PC-9 (cell line): ENCODE measurements around the gene SCNN1B. TPM values are rescaled to one million over a fixed set of nuclear protein-coding genes. Genes with fewer than 3 reads are reported as not detected.

Source experiments
- BruUV-seq: library from RNA; stranded (reverse); fragments of 400-500 nt; replicated peaks from 2 replicates; lab custom pipeline; 2021; lab: Mats Ljungman, UMichigan
- CTCF ChIA-PET: fragments of 300-600 bp; sonication (Branson Sonifier 250); formaldehyde crosslinking; loops from one replicate; lab custom pipeline; 2022; ENCODE audit warnings: antibody characterized with exemption; lab: Charles Lee
- POLR2A ChIA-PET: fragments of 300-600 bp; sonication (Branson Sonifier 250); formaldehyde crosslinking; loops from one replicate; lab custom pipeline; 2022; ENCODE audit warnings: antibody characterized with exemption; ENCODE audit not compliant: unreplicated experiment; lab: Charles Lee
- DNase-seq, 2 experiments: peaks; one replicate each; pipeline versions ENCODE4 v3.0.0 to v3.0.0-alpha.2; 2015 to 2022; ENCODE audit warnings: mixed read lengths in 1 of 2
- H2AFZ ChIP-seq: fragments of 200-600 bp; sonication (generic); 2 replicates; pipeline ENCODE4 v1.8.1; 2017; ENCODE audit warnings: antibody characterized with exemption
- H3F3A ChIP-seq: fragments of 200-600 bp; sonication (generic); 2 replicates; pipeline ENCODE4 v1.8.1; 2017; ENCODE audit warnings: antibody characterized with exemption, mild to moderate bottlenecking, low read depth; ENCODE audit not compliant: insufficient read depth
- H3K27ac ChIP-seq: fragments of 200-600 bp; sonication (generic); 2 replicates; pipeline ENCODE4 v1.6.1; 2016; ENCODE audit warnings: mixed run types
- H3K27me3 ChIP-seq: fragments of 200-600 bp; sonication (generic); 2 replicates; pipeline ENCODE4 v1.6.1; 2016; ENCODE audit warnings: low read depth, mixed run types; ENCODE audit not compliant: insufficient read depth
- H3K36me3 ChIP-seq: fragments of 200-600 bp; sonication (generic); 2 replicates; pipeline ENCODE4 v1.6.1; 2016; ENCODE audit warnings: low read depth, mixed run types
- H3K4me1 ChIP-seq: fragments of 200-600 bp; sonication (generic); replicated peaks from 2 replicates; pipeline ENCODE4 v1.6.1; 2016; ENCODE audit warnings: mixed run types; ENCODE audit not compliant: insufficient read depth
- H3K4me2 ChIP-seq: fragments of 200-600 bp; sonication (generic); 2 replicates; pipeline ENCODE4 v1.6.1; 2017; ENCODE audit warnings: mixed run types
- H3K4me3 ChIP-seq: fragments of 200-600 bp; sonication (generic); 2 replicates; pipeline ENCODE4 v1.6.1; 2016; ENCODE audit warnings: mixed run types
- H3K79me2 ChIP-seq: fragments of 200-600 bp; sonication (generic); 2 replicates; pipeline ENCODE4 v1.6.1; 2017; ENCODE audit warnings: low read depth, mixed run types
- H3K9me2 ChIP-seq: fragments of 200-600 bp; sonication (generic); 2 replicates; pipeline ENCODE4 v1.8.1; 2017; ENCODE audit warnings: mild to moderate bottlenecking; ENCODE audit not compliant: insufficient read depth
- H3K9me3 ChIP-seq: fragments of 200-600 bp; sonication (generic); 2 replicates; pipeline ENCODE4 v1.8.1; 2016; ENCODE audit warnings: low read depth; ENCODE audit not compliant: insufficient read depth
- H4K20me1 ChIP-seq: fragments of 200-600 bp; sonication (generic); 2 replicates; pipeline ENCODE4 v1.8.1; 2017; ENCODE audit not compliant: insufficient read depth
- EZH2 ChIP-seq: fragments of 200-600 bp; sonication (generic); IDR thresholded peaks from 2 replicates; pipeline ENCODE4 v1.8.0; 2017; ENCODE audit warnings: antibody characterized with exemption, low read depth
- intact Hi-C: fragments of 100-400 bp; cut with micrococcal nuclease; formaldehyde crosslinking; loops from one replicate; pipeline ENCODE4 v1.10.0; 2022; ENCODE audit not compliant: unreplicated experiment
- total RNA-seq: library from RNA; stranded (reverse); gene quantifications from 2 replicates; pipeline ENCODE4 v1.2.3, GENCODE V29; 2021
- TF ChIP-seq, protein P1 (sequence below): fragments of 200-600 bp; sonication (generic); conservative IDR thresholded peaks from 2 replicates; pipeline ENCODE4 v1.6.1; 2017; ENCODE audit warnings: mixed run types, antibody characterized with exemption, mild to moderate bottlenecking, moderate library complexity

SCNN1B gene
- total RNA-seq, 1 experiment from 2014 or later = 0.57 TPM

DNA sequence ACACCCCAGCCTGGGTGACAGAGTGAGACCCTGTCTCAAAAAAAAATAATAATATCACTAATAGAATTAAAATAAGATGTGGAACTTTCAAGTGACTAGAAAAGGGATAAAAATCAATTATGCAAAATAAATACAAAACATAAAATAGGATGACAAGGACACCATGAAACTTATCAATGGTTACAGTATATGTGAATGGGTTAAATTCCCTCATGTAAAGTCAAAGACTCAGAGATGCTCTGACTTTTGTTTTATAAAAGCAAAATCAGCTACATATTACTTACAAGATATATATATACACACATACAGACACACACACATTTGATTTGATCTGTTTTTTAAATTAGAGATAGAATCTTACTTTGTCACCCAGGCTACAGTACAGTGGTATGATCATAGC, 33.5 kb upstream of the SCNN1B start:
- Histone ChIP-seq H3K27ac (no peak overlapping the region), H3K4me3 (no peak overlapping the region), H3K4me1 (peaks cover 24% of the 10 kb centered on the region), H3K79me2 (no peaks in the 10 kb centered on the region), H4K20me1 (no peaks in the 10 kb centered on the region), H2AFZ (no peak overlapping the region), H3K4me2 (no peak overlapping the region), H3K9me3 (no peaks in the 10 kb centered on the region), H3K9me2 (no peaks in the 10 kb centered on the region), H3K27me3 (no peaks in the 10 kb centered on the region), H3F3A (peaks cover 12% of the 10 kb centered on the region; the same call in 1 of the 2 replicates), H3K36me3 (no peaks in the 10 kb centered on the region)
- ChIA-PET POLR2A (no interaction called here), CTCF (no interaction called here)
- no TSS peak for BruUV-seq
- intact Hi-C loops = no loop called here
- DNase-seq = no peak
- TF ChIP-seq EZH2 = no peak
- TF ChIP-seq, protein P1, sequence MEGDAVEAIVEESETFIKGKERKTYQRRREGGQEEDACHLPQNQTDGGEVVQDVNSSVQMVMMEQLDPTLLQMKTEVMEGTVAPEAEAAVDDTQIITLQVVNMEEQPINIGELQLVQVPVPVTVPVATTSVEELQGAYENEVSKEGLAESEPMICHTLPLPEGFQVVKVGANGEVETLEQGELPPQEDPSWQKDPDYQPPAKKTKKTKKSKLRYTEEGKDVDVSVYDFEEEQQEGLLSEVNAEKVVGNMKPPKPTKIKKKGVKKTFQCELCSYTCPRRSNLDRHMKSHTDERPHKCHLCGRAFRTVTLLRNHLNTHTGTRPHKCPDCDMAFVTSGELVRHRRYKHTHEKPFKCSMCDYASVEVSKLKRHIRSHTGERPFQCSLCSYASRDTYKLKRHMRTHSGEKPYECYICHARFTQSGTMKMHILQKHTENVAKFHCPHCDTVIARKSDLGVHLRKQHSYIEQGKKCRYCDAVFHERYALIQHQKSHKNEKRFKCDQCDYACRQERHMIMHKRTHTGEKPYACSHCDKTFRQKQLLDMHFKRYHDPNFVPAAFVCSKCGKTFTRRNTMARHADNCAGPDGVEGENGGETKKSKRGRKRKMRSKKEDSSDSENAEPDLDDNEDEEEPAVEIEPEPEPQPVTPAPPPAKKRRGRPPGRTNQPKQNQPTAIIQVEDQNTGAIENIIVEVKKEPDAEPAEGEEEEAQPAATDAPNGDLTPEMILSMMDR = no peak

DNA sequence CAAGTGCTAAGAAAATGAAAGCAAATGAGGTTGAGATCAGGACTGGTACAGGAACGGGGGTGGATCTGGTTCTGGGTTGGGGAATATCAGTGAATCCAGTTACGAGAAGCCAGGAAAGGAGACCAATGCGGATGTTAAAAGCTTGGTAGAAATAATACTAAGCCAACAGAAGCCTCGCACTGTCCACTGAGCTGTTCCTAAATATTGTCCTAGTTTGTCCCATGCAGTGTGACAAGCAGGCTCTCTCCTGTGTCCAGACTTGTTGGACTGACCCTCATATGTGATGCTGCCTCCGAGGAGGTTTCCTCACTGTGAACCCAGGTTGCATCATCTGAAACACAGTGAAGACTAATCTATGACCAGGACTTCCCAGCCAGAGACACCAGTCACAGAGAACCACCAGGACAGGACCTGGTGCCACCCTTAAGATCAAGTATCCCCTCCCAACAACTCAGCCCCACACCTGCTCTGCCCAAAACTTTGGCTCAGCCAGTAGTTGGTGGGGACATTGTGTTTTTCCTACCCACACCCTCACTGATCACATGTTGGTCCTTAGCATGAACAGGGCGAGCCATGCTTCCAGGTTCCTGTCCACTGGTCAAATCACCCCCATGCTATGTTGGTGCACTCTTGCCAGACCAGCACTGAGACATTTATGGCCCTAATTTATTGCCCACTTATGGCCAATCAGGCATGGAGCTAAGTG, 32.7 kb upstream of the SCNN1B start:
- H3K4me3 ChIP-seq = no peak overlapping the region
- H3K9me2 ChIP-seq = no peaks in the 10 kb centered on the region
- peak overlapping the region; percentile 12; the same call in 1 of the 2 replicates for H3K4me2 ChIP-seq
- intact Hi-C loops = no loop called here
- no peak for TF ChIP-seq EZH2
- TF ChIP-seq, protein P1 = no peak
- 0 out of 2 replicates have a peak overlapping the region, but pooled peaks have one; percentile 11 for H3K27ac ChIP-seq
- peaks cover 28% of the 10 kb centered on the region for H3K4me1 ChIP-seq
- H3K79me2 ChIP-seq = no peaks in the 10 kb centered on the region
- BruUV-seq = no TSS peak
- ChIA-PET CTCF (no interaction called here), POLR2A (no interaction called here)
- H3F3A ChIP-seq = peaks cover 12% of the 10 kb centered on the region; the same call in 1 of the 2 replicates
- no peak for DNase-seq
- H4K20me1 ChIP-seq = no peaks in the 10 kb centered on the region
- H3K27me3 ChIP-seq = no peaks in the 10 kb centered on the region
- H3K9me3 ChIP-seq = no peaks in the 10 kb centered on the region
- H3K36me3 ChIP-seq = no peaks in the 10 kb centered on the region
- peak overlapping the region; percentile 70 for H2AFZ ChIP-seq

DNA sequence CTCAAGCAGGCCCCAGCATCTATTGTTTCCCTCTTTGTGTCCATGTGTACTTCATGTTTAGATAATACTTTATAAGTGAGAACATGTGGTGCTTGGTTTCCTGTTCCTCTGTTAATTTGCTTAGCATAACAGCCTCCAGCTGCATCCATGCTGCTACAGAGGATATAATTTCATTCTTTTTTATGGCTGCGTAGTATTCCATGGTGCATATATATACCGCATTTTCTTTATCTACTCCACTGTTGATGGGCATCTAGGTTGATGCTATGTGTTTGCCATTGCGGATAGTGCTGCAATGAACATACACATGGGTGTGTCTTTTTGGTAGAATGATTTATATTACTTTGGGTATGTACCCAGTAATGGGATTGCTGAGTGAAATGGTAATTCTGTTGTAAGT, 31.4 kb upstream of the SCNN1B start:
- intact Hi-C loops = no loop called here

More for the DNA sequence above, 31.4 kb upstream of the SCNN1B start:
- Histone ChIP-seq H3K79me2 (no peaks in the 10 kb centered on the region), H2AFZ (no peak overlapping the region), H3K36me3 (no peaks in the 10 kb centered on the region), H3K9me2 (no peaks in the 10 kb centered on the region), H3K4me2 (no peak overlapping the region), H3K4me1 (peaks cover 26% of the 10 kb centered on the region), H3K27me3 (no peaks in the 10 kb centered on the region), H4K20me1 (no peaks in the 10 kb centered on the region), H3K27ac (no peak overlapping the region), H3F3A (peaks cover 11% of the 10 kb centered on the region; the same call in 1 of the 2 replicates), H3K9me3 (no peaks in the 10 kb centered on the region), H3K4me3 (no peak overlapping the region)
- TF ChIP-seq, protein P1 = no peak
- no peak for TF ChIP-seq EZH2
- DNase-seq = no peak
- POLR2A ChIA-PET = no interaction called here
- CTCF ChIA-PET = no interaction called here
- BruUV-seq = no TSS peak
